CD14-positive monocyte (primary cell): ENCODE results near the gene P2RY14. TPM values are rescaled to one million over a fixed set of nuclear protein-coding genes. Genes with fewer than 3 reads are reported as not detected.
A peak's percentile ranks its signal among the peaks of the same experiment; 100 is the strongest.

Experiments used
- DNase-seq, 3 donors: peaks; one replicate each; pipeline ENCODE4 v3.0.0-alpha.2; 2011 to 2022
- H2AFZ ChIP-seq: 2 replicates; pipeline ENCODE4 v1.6.0; 2012; ENCODE audit warnings: mild to moderate bottlenecking, low read depth, low read length, inconsistent platforms; ENCODE audit not compliant: insufficient read depth, poor library complexity, severe bottlenecking
- H3K27ac ChIP-seq, 2 donors: 1 replicate in 1 of 2; 2 replicates in 1 of 2; pipeline ENCODE4 v1.5.1; 2012 to 2013; ENCODE audit warnings: low read length in 2 of 2, control low read depth in 1 of 2, inconsistent platforms in 1 of 2, low read depth in 1 of 2, mild to moderate bottlenecking in 1 of 2
- H3K27me3 ChIP-seq, 2 donors: one replicate each; pipeline versions ENCODE4 v1.6.0 to v1.6.1; 2011 to 2013; ENCODE audit warnings: low read length in 2 of 2; ENCODE audit not compliant: control insufficient read depth in 2 of 2, insufficient read depth in 2 of 2
- H3K36me3 ChIP-seq, 2 donors: replicated peaks in 1 of 2; 1 replicate in 1 of 2; 2 replicates in 1 of 2; pipeline versions ENCODE4 v1.5.1 to v1.6.1; 2012 to 2013; ENCODE audit warnings: low read length in 2 of 2, control low read depth in 1 of 2, inconsistent platforms in 1 of 2, mild to moderate bottlenecking in 1 of 2; ENCODE audit not compliant: insufficient read depth in 2 of 2, control insufficient read depth in 1 of 2
- H3K4me1 ChIP-seq, 2 donors: 1 replicate in 1 of 2; 2 replicates in 1 of 2; pipeline versions ENCODE4 v1.5.1 to v1.6.1; 2012 to 2013; ENCODE audit warnings: low read length in 2 of 2, control low read depth in 1 of 2, inconsistent platforms in 1 of 2, mild to moderate bottlenecking in 1 of 2, moderate library complexity in 1 of 2; ENCODE audit not compliant: insufficient read depth in 2 of 2, control insufficient read depth in 1 of 2
- H3K4me2 ChIP-seq: replicated peaks from 2 replicates; pipeline ENCODE3; 2012; ENCODE audit warnings: low read length, moderate library complexity, mild to moderate bottlenecking; ENCODE audit not compliant: poor library complexity, severe bottlenecking; ENCODE audit errors: extremely low read depth
- H3K4me3 ChIP-seq, 3 experiments: fragments of 200-600 bp in 1 of 3; sonication (generic) in 1 of 3; replicated peaks in 1 of 3; 1 replicate in 2 of 3; 2 replicates in 1 of 3; pipeline ENCODE4 v1.5.1; 2011 to 2013; ENCODE audit warnings: low read length in 3 of 3, mild to moderate bottlenecking in 3 of 3, control low read depth in 2 of 3, low read depth in 2 of 3, inconsistent platforms in 1 of 3, moderate library complexity in 1 of 3
- H3K79me2 ChIP-seq: 2 replicates; pipeline ENCODE4 v1.6.0; 2012; ENCODE audit warnings: mild to moderate bottlenecking, control low read depth, inconsistent platforms, low read length, moderate library complexity; ENCODE audit not compliant: insufficient read depth
- H3K9ac ChIP-seq: 2 replicates; pipeline ENCODE4 v1.6.0; 2017; ENCODE audit warnings: low read length, mild to moderate bottlenecking; ENCODE audit not compliant: insufficient read depth, poor library complexity, severe bottlenecking
- H3K9me3 ChIP-seq, 2 donors: replicated peaks in 1 of 2; 1 replicate in 1 of 2; 2 replicates in 1 of 2; pipeline versions ENCODE4 v1.5.1 to v1.6.1; 2012 to 2013; ENCODE audit warnings: low read length in 2 of 2, control low read depth in 1 of 2; ENCODE audit not compliant: control insufficient read depth in 1 of 2, insufficient read depth in 1 of 2
- H4K20me1 ChIP-seq: 2 replicates; pipeline ENCODE4 v1.6.0; 2012; ENCODE audit warnings: mild to moderate bottlenecking, low read length, control low read depth, moderate library complexity; ENCODE audit not compliant: insufficient read depth
- H3K27ac Mint-ChIP-seq, 7 donors: one replicate each; pipeline ENCODE4 v1.8.0; 2020; ENCODE audit warnings: mild to moderate bottlenecking in 7 of 7, mixed read lengths in 7 of 7, moderate library complexity in 6 of 7, inconsistent platforms in 2 of 7
- H3K27me3 Mint-ChIP-seq, 3 donors: one replicate each; pipeline ENCODE4 v1.8.0; 2021 to 2022; ENCODE audit warnings: low read depth in 3 of 3, mild to moderate bottlenecking in 3 of 3, mixed read lengths in 3 of 3, moderate library complexity in 3 of 3, inconsistent platforms in 1 of 3
- H3K36me3 Mint-ChIP-seq, 2 donors: one replicate each; pipeline ENCODE4 v1.8.0; 2020; ENCODE audit warnings: mixed read lengths in 2 of 2, inconsistent platforms in 1 of 2, mild to moderate bottlenecking in 1 of 2
- H3K4me1 Mint-ChIP-seq: one replicate; pipeline ENCODE4 v1.8.0; 2020; ENCODE audit warnings: mild to moderate bottlenecking, mixed read lengths
- H3K4me3 Mint-ChIP-seq, 2 donors: one replicate each; pipeline ENCODE4 v1.8.0; 2020; ENCODE audit warnings: mild to moderate bottlenecking in 2 of 2, mixed read lengths in 2 of 2, moderate library complexity in 1 of 2
- H3K9me3 Mint-ChIP-seq, 7 donors: one replicate each; pipeline ENCODE4 v1.8.0; 2020 to 2022; ENCODE audit warnings: mixed read lengths in 7 of 7, mild to moderate bottlenecking in 6 of 7, moderate library complexity in 6 of 7, inconsistent platforms in 2 of 7
- WGBS: methylation state at CpG from one replicate; pipeline ENCODE4 v1.1.5; 2013; ENCODE audit warnings: missing lambda C conversion rate; ENCODE audit not compliant: insufficient coverage; 5-methylcytosine and 5-hydroxymethylcytosine counted together
- intact Hi-C, 2 donors: fragments of 100-400 bp; cut with micrococcal nuclease; formaldehyde crosslinking; loops; one replicate each; pipeline versions ENCODE4 v1.15.0 to v1.15.1; 2023
- polyA plus RNA-seq, 3 donors: library from polyadenylated mRNA; depleted of rRNA in 1 of 3; unstranded in 2 of 3; stranded (reverse) in 1 of 3; fragments of 300-500 nt in 2 of 3; fragments of >200 nt in 1 of 3; fragmentation: Illumina TruSeq in 2 of 3; gene quantifications; 1 replicate in 2 of 3; 2 replicates in 1 of 3; pipeline ENCODE4 v1.2.3, GENCODE V29; 2012 to 2021
- TF ChIP-seq, protein P1 (sequence below): fragments of 200-600 bp; IDR thresholded peaks from one replicate; pipeline ENCODE4 v1.8.0; 2022; ENCODE audit warnings: antibody characterized with exemption, mild to moderate bottlenecking

Gene P2RY14
- polyA plus RNA-seq, 3 donors: 0.20 to 0.67 (median 0.50) TPM

DNA sequence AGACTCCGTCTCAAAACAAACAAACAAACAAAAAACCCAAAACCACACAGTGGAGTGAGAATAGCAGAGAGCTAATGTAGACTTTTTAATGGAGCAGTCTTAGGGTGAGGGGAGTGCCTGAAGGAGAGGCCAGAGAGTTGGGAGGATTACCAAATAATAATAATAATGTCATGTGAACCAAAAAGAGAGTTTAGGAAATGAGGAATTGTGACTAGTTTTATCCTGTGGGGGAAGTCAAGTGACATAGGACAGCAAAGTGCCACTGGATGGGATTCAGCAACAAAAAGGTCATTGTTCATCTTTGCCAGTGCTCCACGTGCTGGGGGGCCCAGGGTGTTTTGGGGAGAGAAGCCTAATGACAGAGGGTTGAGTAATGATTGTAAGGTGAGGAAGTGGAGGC is 25.4 kb upstream of the P2RY14 start:
- Histone ChIP-seq H3K9ac (no peak overlapping the region), H3K4me3 (no peak overlapping the region), H3K4me2 (no peak overlapping the region), H3K9me3 (no peaks in the 10 kb centered on the region), H3K27me3 (no peaks in the 10 kb centered on the region), H3K27ac (no peak overlapping the region), H3K36me3 (no peaks in the 10 kb centered on the region), H3K79me2 (no peaks in the 10 kb centered on the region), H3K4me1 (no peaks in the 10 kb centered on the region), H2AFZ (no peak overlapping the region), H4K20me1 (no peaks in the 10 kb centered on the region)
- H3K27me3 Mint-ChIP-seq: no peaks in the 10 kb centered on the region
- peak overlapping the region in 3 of 7 donors; percentile 12 to 26 (median 25) for H3K27ac Mint-ChIP-seq
- intact Hi-C loops: no loop called here
- H3K4me1 Mint-ChIP-seq: peaks cover 14% of the 10 kb centered on the region
- H3K9me3 Mint-ChIP-seq: no peaks in the 10 kb centered on the region
- DNase-seq: no peak
- TF ChIP-seq, protein P1, sequence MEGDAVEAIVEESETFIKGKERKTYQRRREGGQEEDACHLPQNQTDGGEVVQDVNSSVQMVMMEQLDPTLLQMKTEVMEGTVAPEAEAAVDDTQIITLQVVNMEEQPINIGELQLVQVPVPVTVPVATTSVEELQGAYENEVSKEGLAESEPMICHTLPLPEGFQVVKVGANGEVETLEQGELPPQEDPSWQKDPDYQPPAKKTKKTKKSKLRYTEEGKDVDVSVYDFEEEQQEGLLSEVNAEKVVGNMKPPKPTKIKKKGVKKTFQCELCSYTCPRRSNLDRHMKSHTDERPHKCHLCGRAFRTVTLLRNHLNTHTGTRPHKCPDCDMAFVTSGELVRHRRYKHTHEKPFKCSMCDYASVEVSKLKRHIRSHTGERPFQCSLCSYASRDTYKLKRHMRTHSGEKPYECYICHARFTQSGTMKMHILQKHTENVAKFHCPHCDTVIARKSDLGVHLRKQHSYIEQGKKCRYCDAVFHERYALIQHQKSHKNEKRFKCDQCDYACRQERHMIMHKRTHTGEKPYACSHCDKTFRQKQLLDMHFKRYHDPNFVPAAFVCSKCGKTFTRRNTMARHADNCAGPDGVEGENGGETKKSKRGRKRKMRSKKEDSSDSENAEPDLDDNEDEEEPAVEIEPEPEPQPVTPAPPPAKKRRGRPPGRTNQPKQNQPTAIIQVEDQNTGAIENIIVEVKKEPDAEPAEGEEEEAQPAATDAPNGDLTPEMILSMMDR: no peak
- no peaks in the 10 kb centered on the region for H3K36me3 Mint-ChIP-seq
- 67% methylated on average over 1 of the region's 2 CpGs for WGBS
- no peak overlapping the region for H3K4me3 Mint-ChIP-seq

DNA sequence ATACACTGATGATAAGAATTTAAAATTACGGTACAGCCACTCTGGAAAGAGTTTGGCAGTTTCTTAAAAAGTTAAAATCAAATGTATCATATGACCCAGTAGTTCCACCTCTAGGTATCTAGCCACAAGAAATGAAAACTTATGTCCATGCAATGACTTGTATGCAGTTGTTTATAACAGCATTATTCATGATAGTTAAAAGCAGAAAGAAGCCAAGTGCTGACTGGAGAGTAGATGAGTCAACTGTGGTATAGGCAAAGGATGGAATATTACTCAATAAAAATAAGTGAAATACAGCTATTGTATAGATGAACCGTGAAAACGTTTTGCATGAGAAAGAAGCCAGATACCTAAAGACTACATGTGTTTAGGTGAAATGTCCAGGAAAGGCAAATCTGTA is 23.4 kb upstream of the P2RY14 start:
- Histone ChIP-seq H3K9me3 (no peaks in the 10 kb centered on the region), H3K4me3 (no peak overlapping the region), H3K27ac (no peak overlapping the region), H3K27me3 (no peaks in the 10 kb centered on the region), H3K4me2 (no peak overlapping the region), H3K36me3 (no peaks in the 10 kb centered on the region), H3K9ac (no peak overlapping the region), H4K20me1 (no peaks in the 10 kb centered on the region), H2AFZ (no peak overlapping the region), H3K79me2 (no peaks in the 10 kb centered on the region), H3K4me1 (no peaks in the 10 kb centered on the region)
- 60% methylated on average over 1 of the region's 3 CpGs for WGBS
- no peaks in the 10 kb centered on the region for H3K27me3 Mint-ChIP-seq
- H3K27ac Mint-ChIP-seq: no peak overlapping the region
- H3K9me3 Mint-ChIP-seq: no peaks in the 10 kb centered on the region
- H3K36me3 Mint-ChIP-seq: no peaks in the 10 kb centered on the region
- DNase-seq: no peak
- TF ChIP-seq, protein P1: no peak
- peaks cover 14% of the 10 kb centered on the region for H3K4me1 Mint-ChIP-seq
- no peak overlapping the region for H3K4me3 Mint-ChIP-seq
- intact Hi-C loops: no loop called here
